ENCODE measurements around the gene CCDC60. TPM values are rescaled to one million over a fixed set of nuclear protein-coding genes. Genes with fewer than 3 reads are reported as not detected.

The CCDC60 gene
- polyA plus RNA-seq, 1 experiment = not detected

DNA sequence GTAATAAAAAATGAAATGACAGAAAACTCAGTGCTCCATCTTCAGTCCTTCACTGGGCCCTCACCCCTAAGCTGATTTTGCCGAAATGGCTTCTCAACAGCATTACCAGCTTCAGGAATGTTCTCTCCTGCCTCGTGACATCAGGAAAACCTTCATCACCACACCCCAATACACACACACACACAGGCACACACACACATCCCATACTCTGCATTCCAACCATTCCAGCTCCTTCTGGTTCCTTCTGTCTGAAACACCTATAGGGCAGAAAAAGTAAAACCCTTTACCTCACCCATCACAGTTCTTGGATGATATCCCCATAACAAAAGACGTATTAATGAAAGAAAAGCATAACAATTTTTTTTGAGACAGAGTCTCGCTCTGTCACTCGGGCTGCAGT lies 75.9 kb downstream of the CCDC60 start:
- POLR2A ChIA-PET = no interaction called here
- Histone ChIP-seq H3K4me3 (ENCODE audit: low read depth, low read length) (no peak overlapping the region), H3K9me3 (ENCODE audit: control insufficient read depth, insufficient read depth, low read length) (peaks cover 4% of the 10 kb centered on the region; the same call in 1 of the 2 replicates), H3K27ac (ENCODE audit: low read depth, low read length) (no peak overlapping the region), H3K27me3 (ENCODE audit: control insufficient read depth, insufficient read depth, low read length) (no peaks in the 10 kb centered on the region)
- DNase-seq (ENCODE audit: low read depth, low spot score) = no peak
- CTCF ChIA-PET = no interaction called here
- TF ChIP-seq, protein P1, sequence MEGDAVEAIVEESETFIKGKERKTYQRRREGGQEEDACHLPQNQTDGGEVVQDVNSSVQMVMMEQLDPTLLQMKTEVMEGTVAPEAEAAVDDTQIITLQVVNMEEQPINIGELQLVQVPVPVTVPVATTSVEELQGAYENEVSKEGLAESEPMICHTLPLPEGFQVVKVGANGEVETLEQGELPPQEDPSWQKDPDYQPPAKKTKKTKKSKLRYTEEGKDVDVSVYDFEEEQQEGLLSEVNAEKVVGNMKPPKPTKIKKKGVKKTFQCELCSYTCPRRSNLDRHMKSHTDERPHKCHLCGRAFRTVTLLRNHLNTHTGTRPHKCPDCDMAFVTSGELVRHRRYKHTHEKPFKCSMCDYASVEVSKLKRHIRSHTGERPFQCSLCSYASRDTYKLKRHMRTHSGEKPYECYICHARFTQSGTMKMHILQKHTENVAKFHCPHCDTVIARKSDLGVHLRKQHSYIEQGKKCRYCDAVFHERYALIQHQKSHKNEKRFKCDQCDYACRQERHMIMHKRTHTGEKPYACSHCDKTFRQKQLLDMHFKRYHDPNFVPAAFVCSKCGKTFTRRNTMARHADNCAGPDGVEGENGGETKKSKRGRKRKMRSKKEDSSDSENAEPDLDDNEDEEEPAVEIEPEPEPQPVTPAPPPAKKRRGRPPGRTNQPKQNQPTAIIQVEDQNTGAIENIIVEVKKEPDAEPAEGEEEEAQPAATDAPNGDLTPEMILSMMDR (IDR thresholded peaks at IDR 0.05; ENCODE audit: low read depth, low read length) = no peak

DNA sequence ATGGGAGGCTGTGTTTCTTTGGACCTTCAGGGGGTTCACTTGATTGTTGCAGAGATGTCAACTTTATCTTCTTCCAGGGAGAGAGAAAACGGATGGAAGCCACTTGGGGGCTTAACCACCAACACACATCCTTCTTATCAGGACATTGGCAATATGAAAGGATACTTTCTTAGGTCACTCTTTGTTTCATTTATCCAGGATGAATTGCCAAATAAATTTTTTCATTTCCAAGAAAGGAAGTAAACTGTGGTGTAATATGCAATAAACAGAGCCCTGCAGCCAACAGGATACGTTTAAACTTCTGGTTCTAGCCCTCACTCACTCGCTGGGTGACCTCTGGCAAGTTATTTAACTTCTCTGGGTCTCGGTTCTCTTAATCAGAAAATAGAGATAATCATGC lies 77.8 kb downstream of the CCDC60 start:
- H3K27ac ChIP-seq (ENCODE audit: low read depth, low read length) = no peak overlapping the region
- TF ChIP-seq, protein P1 (IDR thresholded peaks at IDR 0.05; ENCODE audit: low read depth, low read length) = no peak
- ChIA-PET CTCF (interaction anchor here (0.6 to 3.1 kb wide), 13 partner anchors 8 to 1007 kb away, joined by 3 to 45 read pairs (median 8); no protein-coding TSS in a partner anchor), POLR2A (no interaction called here)
- DNase-seq (ENCODE audit: low read depth, low spot score) = no peak
- H3K4me3 ChIP-seq (ENCODE audit: low read depth, low read length) = no peak overlapping the region
- H3K27me3 ChIP-seq (ENCODE audit: control insufficient read depth, insufficient read depth, low read length) = no peaks in the 10 kb centered on the region
- no peaks in the 10 kb centered on the region for H3K9me3 ChIP-seq (ENCODE audit: control insufficient read depth, insufficient read depth, low read length)

DNA sequence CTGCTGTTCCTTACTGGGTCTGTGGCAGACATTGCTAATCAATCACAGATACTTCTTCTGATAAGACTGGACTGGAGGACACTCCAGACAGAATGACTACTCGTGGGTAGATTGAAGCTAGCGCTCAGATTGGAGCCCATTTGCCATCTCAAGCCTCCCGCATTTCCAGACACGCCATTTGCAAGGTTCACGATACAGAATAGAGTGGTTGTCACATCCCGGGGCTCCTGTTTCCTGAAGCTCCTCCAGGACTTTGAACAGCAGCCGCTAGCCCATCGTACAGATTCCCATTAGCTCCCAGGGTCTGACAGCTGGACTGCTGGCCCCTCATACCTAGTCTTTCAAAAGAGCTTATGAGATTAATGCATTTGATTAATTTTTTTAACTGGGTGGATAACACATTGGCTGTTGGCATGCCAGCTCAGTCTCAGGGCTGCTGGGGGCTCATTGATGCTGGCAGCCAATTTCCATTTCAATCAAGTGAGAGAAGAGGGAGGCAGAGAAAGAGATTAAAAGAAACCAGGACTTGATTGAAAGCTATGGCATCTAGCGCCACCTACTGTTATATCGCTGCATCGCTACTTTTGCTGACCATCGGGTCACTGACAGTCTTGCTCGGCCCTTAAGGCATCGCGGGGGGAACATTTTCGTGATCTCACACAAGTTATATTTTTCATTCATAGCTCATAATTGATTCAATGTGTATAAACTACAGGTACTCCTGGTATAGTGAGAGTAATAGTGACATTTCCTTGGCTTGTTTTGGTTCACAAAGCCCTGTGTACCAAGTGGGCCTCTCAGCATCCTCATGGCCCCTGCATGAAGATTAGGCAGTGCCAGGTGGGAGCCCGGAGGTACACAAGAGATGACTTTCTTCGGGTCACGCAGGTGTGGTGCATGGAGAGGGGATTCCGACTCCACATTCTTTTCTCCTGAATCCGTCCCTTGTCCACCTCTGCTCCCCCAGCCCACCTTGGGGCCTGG lies 78.6 kb downstream of the CCDC60 start:
- peak; percentile 24 for DNase-seq (ENCODE audit: low read depth, low spot score)
- CTCF ChIA-PET = interaction anchor here (0.6 to 3.1 kb wide), 31 partner anchors 9 to 1292 kb away, joined by 3 to 45 read pairs (median 4); no protein-coding TSS in a partner anchor
- no peak overlapping the region for H3K27ac ChIP-seq (ENCODE audit: low read depth, low read length)
- H3K27me3 ChIP-seq (ENCODE audit: control insufficient read depth, insufficient read depth, low read length) = no peaks in the 10 kb centered on the region
- TF ChIP-seq, protein P1 (IDR thresholded peaks at IDR 0.05; ENCODE audit: low read depth, low read length) = peak; percentile 81
- no peak overlapping the region for H3K4me3 ChIP-seq (ENCODE audit: low read depth, low read length)
- H3K9me3 ChIP-seq (ENCODE audit: control insufficient read depth, insufficient read depth, low read length) = no peaks in the 10 kb centered on the region
- POLR2A ChIA-PET = no interaction called here

DNA sequence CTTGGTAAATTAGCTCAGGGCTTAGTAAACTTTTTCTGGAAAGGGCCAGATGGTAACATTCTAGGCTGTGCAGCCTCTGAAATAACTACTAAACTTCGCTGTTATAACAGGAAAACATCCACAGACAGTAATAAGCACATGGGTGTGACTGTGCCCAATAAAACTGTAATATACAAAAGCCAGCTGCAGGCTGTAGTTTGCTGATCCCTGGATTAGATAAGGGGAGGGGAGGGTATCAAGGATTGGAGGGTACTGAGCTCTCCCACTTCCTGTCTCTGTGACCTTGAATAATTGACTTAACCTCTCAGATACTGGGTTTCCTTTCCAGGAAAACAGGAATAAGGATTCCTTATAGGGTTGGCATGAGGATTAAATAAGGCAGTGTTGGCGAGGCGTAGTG lies 81.2 kb downstream of the CCDC60 start:
- ChIA-PET CTCF (interaction anchor here (0.6 kb wide), 1 partner anchor 52 kb away, joined by 4 read pairs; no protein-coding TSS in a partner anchor), POLR2A (no interaction called here)

More for the DNA sequence above, 81.2 kb downstream of the CCDC60 start:
- no peak for DNase-seq (ENCODE audit: low read depth, low spot score)
- no peaks in the 10 kb centered on the region for H3K27me3 ChIP-seq (ENCODE audit: control insufficient read depth, insufficient read depth, low read length)
- no peaks in the 10 kb centered on the region; the same call in 1 of the 2 replicates for H3K9me3 ChIP-seq (ENCODE audit: control insufficient read depth, insufficient read depth, low read length)
- no peak overlapping the region for H3K27ac ChIP-seq (ENCODE audit: low read depth, low read length)
- TF ChIP-seq, protein P1 (IDR thresholded peaks at IDR 0.05; ENCODE audit: low read depth, low read length) = no peak
- no peak overlapping the region for H3K4me3 ChIP-seq (ENCODE audit: low read depth, low read length)

Data from AG04450 (cell line).